Lower lobe of right lung (tissue), 2 donors: ENCODE measurements around the gene RAG1. TPM values are rescaled to one million over a fixed set of nuclear protein-coding genes. Genes with fewer than 3 reads are reported as not detected.

Experiments
- ATAC-seq, 2 donors: fragments of 200-7000 bp; cut with Tn5 transposase; one replicate each; pipeline ENCODE4 v1.9.1; 2020 to 2022; ENCODE audit warnings: mild to moderate bottlenecking in 2 of 2, moderate library complexity in 2 of 2
- DNase-seq: peaks from one replicate; pipeline ENCODE4 v3.0.0-alpha.2; 2020
- H3K27ac ChIP-seq: fragments of 200-600 bp; one replicate; pipeline ENCODE4 v1.8.0; 2022
- H3K27me3 ChIP-seq: fragments of 200-600 bp; one replicate; pipeline ENCODE4 v1.8.0; 2022; ENCODE audit warnings: low read depth
- H3K36me3 ChIP-seq: fragments of 200-600 bp; one replicate; pipeline ENCODE4 v1.8.0; 2022; ENCODE audit warnings: mild to moderate bottlenecking
- H3K4me1 ChIP-seq: fragments of 200-600 bp; one replicate; pipeline ENCODE4 v1.8.0; 2022
- H3K4me3 ChIP-seq: fragments of 200-600 bp; one replicate; pipeline ENCODE4 v1.8.0; 2022; ENCODE audit warnings: mild to moderate bottlenecking
- H3K9me3 ChIP-seq: fragments of 200-600 bp; one replicate; pipeline ENCODE4 v1.8.0; 2022
- intact Hi-C: fragments of 100-400 bp; cut with DNase I; formaldehyde crosslinking; loops from one replicate; pipeline ENCODE4 v1.11.0; 2022
- total RNA-seq: library from RNA; stranded (reverse); fragmentation: NEBNext Ultra II Directional; extraction: Animal tissue kit (Norgen Biotek cat#: 25700); gene quantifications from one replicate; pipeline ENCODE4 v1.2.1, GENCODE V29; 2021
- TF ChIP-seq, protein P1 (sequence below): fragments of 200-600 bp; IDR thresholded peaks from one replicate; pipeline ENCODE4 v1.8.0; 2022; ENCODE audit warnings: antibody characterized with exemption, mild to moderate bottlenecking
- donor health status: DM: no; HTN: yes; CAD: no; lungs with severe emphysema.

Gene RAG1
- total RNA-seq, 1 donor from 2014 or later = 1.3 TPM

DNA sequence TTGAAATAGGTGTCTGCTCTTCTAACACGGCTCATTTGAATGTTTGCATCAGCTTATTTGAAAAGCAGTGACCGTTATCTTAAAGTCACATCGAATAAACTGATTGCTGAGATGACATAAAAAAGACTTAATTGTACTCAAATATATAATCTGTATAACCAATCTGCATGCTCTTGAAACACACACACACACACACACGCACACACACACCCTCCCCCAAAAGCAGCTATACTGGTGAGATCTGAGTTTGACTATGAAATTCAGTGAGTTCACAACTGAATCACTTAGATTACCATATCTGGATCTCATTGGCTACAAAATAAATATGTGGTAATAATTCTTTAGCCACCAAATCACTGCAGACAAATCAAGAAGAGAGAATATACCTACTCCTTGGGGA lies 22.7 kb downstream of the RAG1 start:
- no peaks in the 10 kb centered on the region for H3K9me3 ChIP-seq
- no peaks in the 10 kb centered on the region for H3K36me3 ChIP-seq
- intact Hi-C loops = no loop called here
- H3K27ac ChIP-seq = no peak overlapping the region
- H3K4me3 ChIP-seq = no peak overlapping the region
- DNase-seq (no peak), ATAC-seq (no peak)
- H3K27me3 ChIP-seq = peaks cover 12% of the 10 kb centered on the region
- TF ChIP-seq, protein P1, sequence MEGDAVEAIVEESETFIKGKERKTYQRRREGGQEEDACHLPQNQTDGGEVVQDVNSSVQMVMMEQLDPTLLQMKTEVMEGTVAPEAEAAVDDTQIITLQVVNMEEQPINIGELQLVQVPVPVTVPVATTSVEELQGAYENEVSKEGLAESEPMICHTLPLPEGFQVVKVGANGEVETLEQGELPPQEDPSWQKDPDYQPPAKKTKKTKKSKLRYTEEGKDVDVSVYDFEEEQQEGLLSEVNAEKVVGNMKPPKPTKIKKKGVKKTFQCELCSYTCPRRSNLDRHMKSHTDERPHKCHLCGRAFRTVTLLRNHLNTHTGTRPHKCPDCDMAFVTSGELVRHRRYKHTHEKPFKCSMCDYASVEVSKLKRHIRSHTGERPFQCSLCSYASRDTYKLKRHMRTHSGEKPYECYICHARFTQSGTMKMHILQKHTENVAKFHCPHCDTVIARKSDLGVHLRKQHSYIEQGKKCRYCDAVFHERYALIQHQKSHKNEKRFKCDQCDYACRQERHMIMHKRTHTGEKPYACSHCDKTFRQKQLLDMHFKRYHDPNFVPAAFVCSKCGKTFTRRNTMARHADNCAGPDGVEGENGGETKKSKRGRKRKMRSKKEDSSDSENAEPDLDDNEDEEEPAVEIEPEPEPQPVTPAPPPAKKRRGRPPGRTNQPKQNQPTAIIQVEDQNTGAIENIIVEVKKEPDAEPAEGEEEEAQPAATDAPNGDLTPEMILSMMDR = no peak
- peaks cover 7% of the 10 kb centered on the region for H3K4me1 ChIP-seq

DNA sequence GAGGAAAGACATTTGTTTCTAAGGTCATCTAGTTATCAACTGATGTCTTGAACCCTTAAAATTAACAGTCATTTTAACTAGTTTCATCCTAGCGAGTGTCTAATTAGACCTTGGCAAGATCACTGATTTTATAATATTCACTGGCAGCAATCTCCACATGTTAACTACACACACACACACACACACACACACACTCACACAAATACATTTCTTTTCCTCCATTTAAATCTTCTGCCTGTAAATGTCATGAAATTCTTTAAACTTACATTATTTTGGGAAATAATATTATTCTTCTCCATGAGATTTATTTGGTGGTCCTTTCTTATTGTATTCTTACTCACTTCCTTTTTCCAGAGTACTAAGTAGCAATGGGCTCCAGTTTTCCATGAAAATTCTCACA lies 23.6 kb downstream of the RAG1 start:
- intact Hi-C loops = no loop called here

DNA sequence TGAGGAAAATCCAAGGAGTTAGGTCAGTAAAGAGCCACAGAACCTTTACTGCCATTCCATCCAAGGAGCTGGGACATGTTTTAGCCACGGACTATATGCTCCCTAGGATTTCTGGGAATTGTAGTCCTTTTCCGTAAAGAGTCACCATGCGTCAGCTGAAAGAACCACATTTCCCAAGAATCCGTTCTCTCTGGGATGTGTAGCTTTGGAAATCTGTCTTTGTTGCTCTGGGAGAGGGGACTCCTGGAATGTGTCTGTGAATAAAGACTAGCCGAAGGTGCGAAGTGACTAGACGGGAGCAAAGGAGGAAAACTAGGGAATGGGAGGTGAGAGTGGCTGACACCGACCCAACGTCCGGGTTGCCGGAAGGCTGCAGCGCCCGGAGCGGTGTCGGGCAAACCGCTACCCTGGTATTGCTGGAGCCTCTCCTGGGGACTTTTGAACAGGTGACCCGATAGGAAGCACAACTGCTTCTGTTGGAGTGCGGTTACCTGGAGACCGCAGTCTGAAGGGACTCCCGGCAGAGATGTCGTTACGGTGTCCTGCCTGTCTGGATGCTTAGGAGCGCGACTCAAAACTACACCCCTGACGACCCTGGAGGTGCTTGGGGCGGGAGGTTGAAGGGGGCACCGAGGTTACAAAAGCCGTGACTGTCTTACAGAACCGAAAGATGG lies 26.6 kb downstream of the RAG1 start, which contains the start of gene IFTAP:
IFTAP (plus strand) TSS at position 187 of the 674 bp plus-strand sequence. CDS start 15,602 bp downstream, outside the sequence.
- peaks cover 8% of the 10 kb centered on the region for H3K27me3 ChIP-seq
- peak; percentile 59 for DNase-seq
- H3K4me1 ChIP-seq = peaks cover 8% of the 10 kb centered on the region
- intact Hi-C loops = no loop called here
- H3K27ac ChIP-seq = peak within 1 kb of the TSS; percentile 44
- TF ChIP-seq, protein P1 = no peak
- H3K9me3 ChIP-seq = no peaks in the 10 kb centered on the region
- no peaks in the 10 kb centered on the region for H3K36me3 ChIP-seq
- H3K4me3 ChIP-seq = peak within 1 kb of the TSS; percentile 72
- peak; percentile 98 to 100 for ATAC-seq

More for the DNA sequence above, 23.6 kb downstream of the RAG1 start:
- DNase-seq (no peak), ATAC-seq (no peak)
- TF ChIP-seq, protein P1 = no peak
- Histone ChIP-seq H3K9me3 (no peaks in the 10 kb centered on the region), H3K36me3 (no peaks in the 10 kb centered on the region), H3K27me3 (peaks cover 12% of the 10 kb centered on the region), H3K4me3 (no peak overlapping the region), H3K4me1 (peaks cover 8% of the 10 kb centered on the region), H3K27ac (no peak overlapping the region)

DNA sequence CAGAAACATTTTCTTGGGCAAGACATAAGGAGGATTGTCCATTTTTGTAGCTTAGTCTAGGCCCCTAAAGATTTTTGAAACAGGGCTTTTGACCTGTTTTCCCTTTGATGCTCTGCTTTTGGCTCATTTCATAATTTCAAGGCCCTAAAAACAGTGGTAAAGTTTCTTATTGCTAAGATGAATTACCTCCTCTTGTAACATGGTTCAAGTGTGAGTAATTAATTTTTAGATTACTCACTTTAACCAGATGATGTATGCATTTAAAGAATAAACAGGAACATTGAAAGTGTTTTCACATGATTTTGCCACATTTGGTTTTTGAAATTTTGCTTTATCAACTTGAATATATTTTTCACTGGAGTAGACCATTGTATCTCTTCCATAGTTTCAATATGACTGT lies 29.1 kb downstream of the RAG1 start:
- Histone ChIP-seq H3K27ac (no peak overlapping the region), H3K9me3 (no peaks in the 10 kb centered on the region), H3K4me3 (no peak overlapping the region), H3K4me1 (peaks cover 8% of the 10 kb centered on the region), H3K36me3 (no peaks in the 10 kb centered on the region), H3K27me3 (peaks cover 8% of the 10 kb centered on the region)
- TF ChIP-seq, protein P1 = no peak
- intact Hi-C loops = no loop called here
- DNase-seq (no peak), ATAC-seq (no peak)

DNA sequence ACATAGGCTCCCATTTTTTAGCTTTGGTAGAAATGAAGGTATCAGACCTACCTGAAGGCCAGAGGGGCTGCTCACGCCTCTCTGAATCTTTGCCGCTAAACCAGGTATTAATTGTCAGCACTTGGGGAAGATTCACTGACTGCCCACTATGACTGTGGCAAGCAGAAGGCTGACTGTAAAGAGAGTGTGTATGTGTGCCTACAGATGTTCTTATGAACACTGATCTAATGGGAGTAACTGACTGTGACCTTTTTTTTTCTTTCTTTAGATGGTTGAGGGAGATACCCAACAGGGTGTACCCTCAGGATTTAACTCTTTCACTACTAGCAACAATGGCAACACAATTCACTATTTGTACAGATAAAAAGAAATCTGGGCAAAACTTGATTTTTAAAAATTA lies 30.2 kb downstream of the RAG1 start, which contains the start of gene RAG2:
RAG2 (minus strand) TSS at position 186 of the 400 bp plus-strand sequence. CDS start 4,068 bp downstream, outside the sequence.
- no peak within 1 kb of the TSS for H3K4me3 ChIP-seq
- no peaks in the 10 kb centered on the region for H3K9me3 ChIP-seq
- H3K27ac ChIP-seq = no peak within 1 kb of the TSS
- no peaks in the 10 kb centered on the region for H3K36me3 ChIP-seq
- peaks cover 8% of the 10 kb centered on the region for H3K4me1 ChIP-seq
- H3K27me3 ChIP-seq = peaks cover 2% of the 10 kb centered on the region
- intact Hi-C loops = no loop called here
- TF ChIP-seq, protein P1 = no peak
- no peak for ATAC-seq
- no peak for DNase-seq
